SU-DHL-6 (cell line): Measurements from ENCODE around the gene MORN5.

Experiments
- CTCF ChIP-seq: fragments of 200-600 bp; sonication (generic); IDR thresholded peaks from one replicate; pipeline ENCODE4 v1.5.1; 2017; ENCODE audit warnings: antibody characterized with exemption, mild to moderate bottlenecking, low read length, moderate library complexity; ENCODE audit not compliant: insufficient read depth, poor library complexity, severe bottlenecking
- EZH2phosphoT487 ChIP-seq: fragments of 200-600 bp; sonication (generic), shearing (Covaris generic); conservative IDR thresholded peaks from 2 replicates; pipeline ENCODE4 v1.6.1; 2018; ENCODE audit warnings: mild to moderate bottlenecking, antibody characterized with exemption, low read length, moderate library complexity, mixed read lengths

- TF ChIP-seq CTCF (no peak), EZH2phosphoT487 (no peak)
These were observed 33.9 kb downstream of the MORN5 start for GRCh38 chr9:122193651-122194050.
